ENCODE measurements around the gene SIX2. TPM values are rescaled to one million over a fixed set of nuclear protein-coding genes. Genes with fewer than 3 reads are reported as not detected.

The SIX2 gene
- total and polyA plus RNA-seq, 9 of the 15 experiments (the other 6 are each of a cell fraction or from before 2014, with no cell fraction given) = not detected

DNA sequence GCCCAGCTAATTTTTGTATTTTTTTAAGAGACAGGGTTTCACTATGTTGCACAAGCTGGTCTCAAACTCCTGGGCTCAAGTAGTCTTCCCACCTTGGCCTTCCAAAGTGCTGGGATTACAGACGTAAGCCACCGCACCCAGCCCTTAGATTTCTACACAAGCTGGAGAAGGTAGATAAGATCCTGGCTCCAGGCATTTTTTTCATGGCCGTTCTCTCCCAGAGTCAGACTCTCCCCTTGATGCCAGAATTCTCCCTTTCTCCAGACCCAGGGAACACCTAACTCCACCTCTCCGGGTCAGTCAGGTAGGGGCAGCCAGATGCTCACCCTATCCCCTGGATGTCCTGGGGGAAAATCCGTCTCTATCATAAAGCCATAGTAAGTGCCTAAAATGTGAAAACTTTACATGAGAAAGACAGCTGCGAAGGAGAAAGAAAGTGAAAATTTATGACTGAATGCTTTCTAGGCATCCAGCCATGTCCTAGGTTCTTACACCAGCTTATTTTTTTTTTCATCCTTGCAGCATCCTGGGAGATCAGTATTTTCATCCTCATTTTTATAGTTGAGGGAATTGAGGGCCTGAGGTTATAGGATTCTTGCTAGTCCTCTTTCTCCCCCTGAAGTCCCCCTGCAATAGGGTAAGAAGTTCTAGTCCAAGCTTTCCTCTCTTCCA is 51.5 kb downstream of the SIX2 start:
- intact Hi-C loops (cut with micrococcal nuclease) (loop anchor here (5.0 kb wide), 2 partner anchors 715 to 1080 kb away; no protein-coding TSS in a partner anchor), in situ Hi-C loops (cut with MboI) (no loop called here)
- Histone ChIP-seq H3K9me3 (replicated peaks; ENCODE audit: control insufficient read depth, insufficient read depth, low read depth, low read length) (no peaks in the 10 kb centered on the region), H4K20me1 (replicated peaks; ENCODE audit: control insufficient read depth, insufficient read depth, low read length) (peaks cover 11% of the 10 kb centered on the region), H3K36me3 (ENCODE audit: control insufficient read depth, insufficient read depth, low read length) (no peaks in the 10 kb centered on the region), H3K27me3 (ENCODE audit: control insufficient read depth in 2 of 2, insufficient read depth in 2 of 2, low read length in 2 of 2) (peaks cover 16 to 70% of the 10 kb centered on the region in 2 experiments; a peak in 4 of 5 replicates), H3K9ac (ENCODE audit: insufficient read depth in 1 of 2, low read depth in 2 of 2, low read length in 2 of 2) (no peak overlapping the region), H3K4me2 (ENCODE audit: insufficient read depth, low read length) (no peak overlapping the region), H2AFZ (ENCODE audit: low read depth, low read length) (no peak overlapping the region), H3K9me1 (ENCODE audit: control insufficient read depth, insufficient read depth, low read length) (no peaks in the 10 kb centered on the region), H3K27ac (ENCODE audit: extremely low read depth, low read depth, low read length) (no peak overlapping the region), H3K4me3 (no peak overlapping the region), H3K4me1 (replicated peaks in 1 of 2; ENCODE audit: control insufficient read depth in 2 of 2, insufficient read depth in 2 of 2, low read length in 2 of 2) (peaks cover 0 to 17% of the 10 kb centered on the region in 2 experiments; a peak in 3 of 5 replicates), H3K79me2 (ENCODE audit: control insufficient read depth, insufficient read depth, low read length) (no peaks in the 10 kb centered on the region)
- FAIRE-seq (no peak), ATAC-seq (no peak), DNase-seq (ENCODE audit: extremely low read depth in 1 of 4, low spot score in 3 of 4) (no peak)
- POLR2A ChIA-PET = interaction anchor here (0.6 to 1.5 kb wide), 2 partner anchors 12 to 15 kb away, joined by 3 to 4 read pairs; no protein-coding TSS in a partner anchor
- BruUV-seq (replicated peaks) = no TSS peak
- WGBS (ENCODE audit: insufficient coverage, low coverage, missing lambda C conversion rate) = under 1% methylated on average over 6 of the region's 6 CpGs
- CTCF ChIA-PET (ENCODE audit: low intra/inter-chr PET ratio) = no interaction called here
- TF ChIP-seq TOE1 (IDR thresholded peaks at IDR 0.05; ENCODE audit: borderline replicate concordance) = no peak
- no peak for TF ChIP-seq TOE1 (CRISPR knock-in tag; IDR thresholded peaks at IDR 0.05; ENCODE audit: borderline replicate concordance, low read depth)
- TF ChIP-seq NFIC (IDR thresholded peaks at IDR 0.05) = no peak
- TF ChIP-seq NFATC3 (IDR thresholded peaks at IDR 0.05) = no peak
- TF ChIP-seq TRIM28 (IDR thresholded peaks at IDR 0.05) = no peak
- TF ChIP-seq ZNF445 (CRISPR knock-in tag; IDR thresholded peaks at IDR 0.05; ENCODE audit: low read depth) = no peak
- no peak for TF ChIP-seq ZNF408 (CRISPR knock-in tag; IDR thresholded peaks at IDR 0.05; ENCODE audit: low read depth)
- no peak for TF ChIP-seq ZNF184 (CRISPR knock-in tag; IDR thresholded peaks at IDR 0.05)
- TF ChIP-seq MEF2D (tag; conservative IDR thresholded peaks at IDR 0.05; ENCODE audit: low read depth) = no peak
- TF ChIP-seq TARDBP (IDR thresholded peaks at IDR 0.05) = no peak
- no peak for TF ChIP-seq ZNF57 (CRISPR knock-in tag; IDR thresholded peaks at IDR 0.05)
- no peak for TF ChIP-seq PHTF2 (CRISPR knock-in tag; IDR thresholded peaks at IDR 0.05)
- TF ChIP-seq ZNF354B (CRISPR knock-in tag; IDR thresholded peaks at IDR 0.05) = no peak
- TF ChIP-seq TAF9B (IDR thresholded peaks at IDR 0.05; ENCODE audit: partially characterized antibody) = no peak
- no peak for TF ChIP-seq ZNF121 (CRISPR knock-in tag; conservative IDR thresholded peaks at IDR 0.05)
- TF ChIP-seq TFE3 (CRISPR knock-in tag; IDR thresholded peaks at IDR 0.05) = no peak

All from K562 (cell line).